Non-pigmented ciliary epithelial cell (primary cell): Measurements from ENCODE around the gene CUX1.
"Not testable (repeated sequence)": the region's sequence is repeated elsewhere in the genome, so short reads cannot be mapped to it uniquely, and the experiment has no call there.

Source experiments
- DNase-seq: peaks from one replicate; pipeline ENCODE4 v3.0.0-alpha.2; 2010; ENCODE audit warnings: low read depth

The CUX1 gene

GRCh38 chr7:102046373-102047117 is 229.1 kb downstream of the CUX1 start:
- no peak for DNase-seq

- DNase-seq, result no peak
Measured at GRCh38 chr7:102047167-102047566, 229.7 kb downstream of the CUX1 start.

- no peak for DNase-seq
Measured at GRCh38 chr7:102049765-102050164, 232.3 kb downstream of the CUX1 start.

- no peak for DNase-seq
Measured at GRCh38 chr7:102050864-102051460, 233.5 kb downstream of the CUX1 start.

GRCh38 chr7:102051736-102052135 is 234.3 kb downstream of the CUX1 start:
- DNase-seq, result not testable (repeated sequence)

- no peak for DNase-seq
Measured at GRCh38 chr7:102054158-102054557, 236.7 kb downstream of the CUX1 start.

- no peak for DNase-seq
Measured at GRCh38 chr7:102055181-102055976, 238.0 kb downstream of the CUX1 start.

GRCh38 chr7:102059524-102059923 is 242.1 kb downstream of the CUX1 start:
- DNase-seq, result no peak

GRCh38 chr7:102061354-102061945 is 244.0 kb downstream of the CUX1 start:
- DNase-seq, result no peak

- no peak for DNase-seq
Measured at GRCh38 chr7:102061981-102062390, 244.6 kb downstream of the CUX1 start.

GRCh38 chr7:102063690-102064180 is 246.3 kb downstream of the CUX1 start:
- peak; percentile 23 for DNase-seq

GRCh38 chr7:102064361-102065025 is 247.1 kb downstream of the CUX1 start:
- no peak for DNase-seq

- no peak for DNase-seq
Measured at GRCh38 chr7:102065226-102065625, 247.8 kb downstream of the CUX1 start.

GRCh38 chr7:102066476-102066875 is 249.1 kb downstream of the CUX1 start:
- no peak for DNase-seq

GRCh38 chr7:102068846-102069245 is 251.4 kb downstream of the CUX1 start:
- no peak for DNase-seq

GRCh38 chr7:102069931-102070629 is 252.7 kb downstream of the CUX1 start:
- DNase-seq, result no peak

- no peak for DNase-seq
Measured at GRCh38 chr7:102072003-102072402, 254.6 kb downstream of the CUX1 start.

GRCh38 chr7:102072636-102073209 is 255.3 kb downstream of the CUX1 start:
- no peak for DNase-seq

GRCh38 chr7:102073931-102074880 is 256.8 kb downstream of the CUX1 start:
- DNase-seq, result peak; percentile 13

GRCh38 chr7:102075126-102075525 is 257.7 kb downstream of the CUX1 start:
- DNase-seq, result no peak
